ENCODE data around the gene WDR86.

The WDR86 gene

DNA sequence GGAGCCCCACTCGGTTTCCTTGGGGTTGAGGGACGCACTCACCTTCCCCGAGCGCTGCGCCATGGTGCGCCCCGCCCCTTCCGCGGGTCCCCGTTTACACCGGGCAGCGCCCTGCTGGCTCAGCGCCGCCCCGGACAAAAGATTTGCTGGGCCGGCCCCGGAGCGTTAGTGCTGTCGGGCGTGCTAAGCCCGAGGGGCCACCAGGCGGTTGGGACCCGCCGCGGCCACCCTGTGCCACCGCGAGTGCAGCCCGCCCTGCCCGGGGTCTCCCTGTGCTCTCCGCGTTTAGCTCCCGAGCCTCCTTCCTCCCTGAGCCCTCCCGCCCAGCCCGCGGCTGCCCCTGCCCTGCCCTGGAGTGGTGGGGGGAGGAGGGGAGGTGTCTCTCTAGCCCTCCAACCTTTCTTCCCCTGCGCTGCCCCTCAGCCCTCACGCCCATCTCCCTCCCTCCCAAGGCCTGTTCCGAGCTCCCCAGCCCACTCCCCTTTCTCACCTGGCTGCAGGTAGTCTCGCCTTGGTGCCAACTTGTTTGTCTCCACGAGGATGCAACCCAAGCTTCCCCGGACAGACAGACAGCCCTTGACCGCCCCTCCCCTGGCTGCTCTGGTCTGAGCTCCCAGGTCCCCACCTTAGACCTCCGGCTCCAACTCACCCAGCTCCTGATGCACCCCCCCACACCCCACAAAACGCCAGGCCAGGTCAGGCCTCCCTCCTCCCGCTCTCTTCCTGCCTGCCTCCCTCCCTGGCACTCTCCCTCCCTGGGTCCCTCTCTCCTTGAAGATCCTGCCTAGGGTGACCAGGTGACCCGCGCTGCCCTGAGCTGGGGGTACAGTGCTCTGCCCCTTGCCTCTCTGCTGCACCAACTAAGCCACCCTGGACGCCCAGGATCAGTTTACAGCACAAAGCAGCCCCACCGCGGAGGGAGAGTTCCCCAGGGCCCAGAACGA, 30.3 kb upstream of the WDR86 start, which contains the start of gene CRYGN:
TSS of gene CRYGN (minus strand) at position 287 of the 944 bp plus-strand sequence. CDS start at position 63, 224 bp downstream.
- no peak for DNase-seq (ENCODE audit: low read depth)

DNA sequence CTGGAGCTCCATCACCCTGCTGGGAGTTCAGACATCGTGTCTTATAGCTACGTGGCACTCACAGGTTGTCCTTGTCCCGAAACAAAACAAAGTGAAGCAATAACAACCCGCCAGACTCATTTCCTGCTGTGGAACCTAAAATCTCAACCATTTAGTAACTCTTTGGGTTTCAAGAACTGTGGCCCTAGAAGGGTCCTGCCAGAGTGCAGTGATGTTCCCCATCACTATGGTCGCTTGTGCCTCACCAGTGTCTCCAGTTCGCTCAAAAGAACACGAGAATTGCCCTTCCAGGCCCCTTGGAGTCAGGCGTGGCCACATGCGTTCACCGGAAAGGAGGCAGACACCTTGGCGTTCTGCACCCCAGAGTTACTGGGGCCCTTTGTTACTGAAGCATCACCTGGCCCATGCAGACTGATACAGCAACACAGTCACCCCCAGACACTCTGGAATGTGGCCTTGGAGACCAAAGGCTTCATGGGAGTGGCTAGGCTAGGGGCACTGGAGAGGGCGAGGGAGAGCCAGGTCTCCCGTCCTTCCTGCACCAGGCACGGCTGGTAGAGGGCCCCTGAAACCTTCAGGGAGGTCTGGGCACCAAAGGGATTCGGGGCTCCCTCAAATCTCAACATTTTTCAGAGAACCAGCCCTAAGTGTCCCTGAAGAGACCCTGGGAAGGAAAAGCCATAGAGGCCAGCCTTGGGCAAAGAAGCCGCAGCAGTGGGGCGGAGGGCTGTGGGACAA, 29.2 kb upstream of the WDR86 start:
- DNase-seq (ENCODE audit: low read depth) = no peak

DNA sequence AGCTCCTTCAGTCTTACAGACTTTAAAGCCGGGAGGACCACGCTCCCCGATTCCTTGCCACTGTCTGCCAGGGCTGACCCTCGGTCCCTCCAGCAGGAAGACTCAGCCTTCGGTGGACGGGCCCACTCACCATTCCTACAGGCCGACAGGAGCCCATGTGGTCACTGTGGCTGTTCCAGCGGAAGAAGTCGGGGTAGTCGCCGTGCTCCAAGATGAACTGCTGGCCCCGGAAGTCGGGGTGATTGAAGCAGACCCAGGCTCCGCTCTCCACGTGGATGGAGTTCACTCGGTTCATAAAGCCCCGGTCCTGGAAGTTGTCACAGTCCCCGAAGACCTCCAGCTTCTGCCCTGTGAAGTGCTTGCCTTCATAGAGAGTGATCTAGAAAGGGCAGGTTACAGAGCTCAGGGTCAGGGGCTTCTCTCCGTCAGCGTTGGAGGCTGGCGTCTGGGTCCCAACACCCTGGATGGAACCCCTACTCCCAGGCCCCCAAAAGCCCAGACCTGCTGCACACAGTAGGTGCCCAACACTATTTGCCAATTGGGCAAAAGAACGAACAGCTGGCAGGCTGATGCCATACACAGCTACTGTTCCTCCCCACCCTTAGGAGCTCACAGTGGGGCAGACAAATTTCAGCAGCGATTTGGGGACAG, 28.2 kb upstream of the WDR86 start:
- DNase-seq (ENCODE audit: low read depth) = no peak

DNA sequence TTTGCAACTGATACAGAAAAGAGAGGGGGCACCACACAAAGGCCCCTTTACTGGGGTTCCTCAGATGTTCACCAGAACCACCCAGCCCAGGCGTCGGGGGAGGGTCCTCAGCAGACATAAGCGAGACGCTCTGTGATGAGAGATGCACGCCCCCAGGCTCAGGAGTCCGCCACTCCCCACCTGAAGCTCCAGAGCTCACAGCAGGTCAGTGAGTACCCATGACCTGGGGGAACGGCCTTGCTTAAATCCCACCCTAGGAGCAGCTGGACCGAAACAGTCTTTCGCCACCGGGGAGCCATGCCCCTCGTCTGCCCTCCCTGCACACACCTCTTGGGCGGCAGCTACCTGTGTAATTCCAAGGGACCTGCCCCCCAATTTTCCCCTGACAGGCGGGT, 27.3 kb upstream of the WDR86 start:
- DNase-seq (ENCODE audit: low read depth) = no peak

DNA sequence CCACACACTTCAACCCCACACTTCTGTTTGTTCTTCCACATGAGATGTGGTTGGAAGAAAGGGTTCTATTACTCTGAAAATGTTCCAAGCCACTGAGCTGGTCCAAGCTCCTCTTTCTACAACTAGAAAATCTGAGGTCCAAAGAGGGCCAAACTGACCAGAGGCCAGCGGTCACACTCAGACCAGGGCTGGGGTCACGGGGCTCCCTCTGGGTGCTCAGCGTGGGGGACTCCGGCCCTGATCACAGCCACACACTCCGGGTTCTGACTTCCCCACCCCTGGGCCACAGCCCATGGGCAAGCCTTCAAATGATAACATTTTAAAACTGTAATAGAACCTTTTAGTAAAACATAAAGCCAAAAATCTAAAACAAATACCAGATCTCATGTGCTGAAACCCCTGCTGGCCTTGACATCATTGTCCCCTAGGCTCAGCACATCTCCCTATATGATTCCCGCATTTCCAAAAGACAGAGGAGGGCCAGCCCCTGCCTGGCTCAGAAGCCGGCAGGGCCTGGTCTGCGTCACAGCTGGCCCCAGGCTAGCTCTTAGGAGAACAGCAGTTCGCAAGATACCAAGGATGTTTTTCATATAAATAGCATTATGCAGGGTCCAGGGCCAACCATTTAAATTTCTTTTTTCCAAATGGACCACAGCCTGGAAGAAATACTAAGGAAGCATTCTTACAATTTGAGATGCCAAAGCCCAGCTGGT, 26.8 kb upstream of the WDR86 start:
- DNase-seq (ENCODE audit: low read depth) = no peak

DNA sequence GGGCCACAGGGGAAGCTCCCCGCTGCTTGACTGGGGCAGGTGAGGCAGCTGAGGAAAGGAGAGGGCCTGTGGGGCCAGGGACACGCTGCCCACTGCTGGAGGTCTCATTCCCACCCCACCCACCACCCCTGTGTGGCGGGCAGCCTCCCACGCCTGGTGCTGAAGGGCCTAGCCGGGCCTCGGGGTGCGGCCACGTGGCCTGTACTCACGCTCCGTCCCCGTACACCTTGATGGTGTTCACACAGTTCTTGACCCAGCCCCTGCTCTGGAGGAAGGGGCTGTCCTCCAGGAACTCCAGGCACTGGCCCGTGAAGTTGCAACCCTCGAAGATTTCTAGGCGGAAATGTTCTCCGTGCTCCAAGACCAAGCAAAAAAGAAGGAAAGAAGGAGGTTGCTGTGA, 26.1 kb upstream of the WDR86 start:
- no peak for DNase-seq (ENCODE audit: low read depth)

DNA sequence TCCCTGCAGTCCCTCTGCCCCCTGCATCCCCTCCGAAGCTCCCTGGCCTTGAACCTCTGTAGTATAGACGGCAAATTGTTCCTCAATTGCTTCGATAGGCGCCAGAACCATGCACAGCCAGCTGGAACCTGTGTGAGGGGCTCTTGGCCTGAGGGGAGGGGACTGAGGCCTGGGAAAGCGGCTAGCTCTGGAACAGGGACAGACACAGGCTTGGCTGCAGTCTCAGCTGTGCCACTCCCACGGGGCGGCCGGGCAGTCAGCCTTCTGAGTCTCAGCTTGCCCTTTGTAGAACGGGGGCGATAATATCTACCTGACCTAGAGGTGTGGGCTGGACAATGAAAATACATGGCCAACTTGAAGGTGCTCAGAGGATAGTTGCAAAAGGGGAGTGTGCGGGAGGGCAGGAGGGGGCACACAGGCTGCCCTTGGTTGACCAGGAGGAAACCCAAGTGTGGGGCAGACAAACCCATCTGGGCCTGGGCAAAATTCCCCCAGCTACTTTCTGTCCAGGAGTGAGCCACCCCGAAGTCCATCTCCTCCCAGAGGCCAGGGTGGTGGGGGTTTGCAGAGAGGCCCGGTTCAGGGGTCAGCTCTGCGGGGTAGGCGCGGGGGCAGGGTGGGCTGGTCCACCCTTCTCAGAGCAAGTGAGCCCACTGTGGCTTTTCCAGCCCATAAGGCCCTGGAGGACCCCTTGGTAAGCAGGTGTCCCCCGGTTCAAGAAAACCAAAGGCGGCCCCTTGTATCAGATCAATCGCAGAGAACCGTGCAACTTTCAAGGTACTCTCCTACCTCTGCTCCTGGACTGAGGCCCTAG, 25.5 kb upstream of the WDR86 start:
- DNase-seq (ENCODE audit: low read depth) = no peak

DNA sequence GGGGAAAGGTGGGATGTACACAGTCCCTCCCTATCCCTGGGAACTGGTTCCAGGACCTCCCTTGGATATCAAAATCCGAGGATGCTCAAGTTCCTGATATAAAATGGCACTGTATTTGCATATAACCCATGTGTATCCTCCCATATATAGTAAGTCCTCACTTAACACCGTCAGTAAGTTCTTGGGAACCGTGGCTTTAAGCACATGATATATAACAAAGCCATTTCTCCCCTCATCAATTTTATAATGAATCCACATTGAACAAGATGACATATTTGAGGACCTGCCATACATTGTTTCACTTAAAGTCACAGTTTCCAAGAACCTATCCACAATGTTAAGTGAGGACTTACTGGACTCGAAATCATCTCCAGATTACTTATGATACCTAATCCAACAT, 24.7 kb upstream of the WDR86 start:
- DNase-seq (ENCODE audit: low read depth) = no peak

DNA sequence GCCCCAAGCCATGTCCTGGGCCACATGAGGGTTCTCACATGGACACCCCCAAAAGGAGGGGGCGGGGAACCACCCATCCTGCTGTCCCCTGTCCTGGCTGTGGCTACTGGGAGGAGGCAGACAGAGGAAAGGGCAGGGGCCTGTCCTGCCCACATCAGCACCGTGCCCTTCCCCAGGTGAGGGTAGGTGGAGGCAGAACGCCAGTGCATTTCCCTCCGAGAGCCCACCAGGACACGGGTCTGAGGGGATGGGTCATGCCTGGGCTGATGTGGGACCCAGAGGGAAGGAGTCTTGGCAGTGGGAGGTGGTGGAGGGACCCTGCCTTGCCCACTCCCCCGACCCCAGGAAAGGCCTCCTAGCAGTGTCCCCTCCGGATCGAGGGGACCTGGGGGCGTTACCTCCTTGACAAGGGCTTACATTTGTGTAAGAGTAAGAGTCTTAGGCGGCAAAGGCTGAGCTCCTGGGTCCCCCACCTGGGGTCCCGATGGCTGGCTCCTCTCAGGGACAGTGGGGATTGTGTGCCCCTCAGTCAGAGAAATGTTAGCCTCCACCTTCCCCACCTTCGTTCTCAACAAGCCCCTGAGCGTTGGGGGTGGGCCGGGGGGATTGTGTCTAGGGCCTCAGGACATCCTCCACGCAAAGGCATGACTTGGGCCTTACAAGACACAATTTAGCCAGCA, 24.0 kb upstream of the WDR86 start:
- DNase-seq (ENCODE audit: low read depth) = no peak

DNA sequence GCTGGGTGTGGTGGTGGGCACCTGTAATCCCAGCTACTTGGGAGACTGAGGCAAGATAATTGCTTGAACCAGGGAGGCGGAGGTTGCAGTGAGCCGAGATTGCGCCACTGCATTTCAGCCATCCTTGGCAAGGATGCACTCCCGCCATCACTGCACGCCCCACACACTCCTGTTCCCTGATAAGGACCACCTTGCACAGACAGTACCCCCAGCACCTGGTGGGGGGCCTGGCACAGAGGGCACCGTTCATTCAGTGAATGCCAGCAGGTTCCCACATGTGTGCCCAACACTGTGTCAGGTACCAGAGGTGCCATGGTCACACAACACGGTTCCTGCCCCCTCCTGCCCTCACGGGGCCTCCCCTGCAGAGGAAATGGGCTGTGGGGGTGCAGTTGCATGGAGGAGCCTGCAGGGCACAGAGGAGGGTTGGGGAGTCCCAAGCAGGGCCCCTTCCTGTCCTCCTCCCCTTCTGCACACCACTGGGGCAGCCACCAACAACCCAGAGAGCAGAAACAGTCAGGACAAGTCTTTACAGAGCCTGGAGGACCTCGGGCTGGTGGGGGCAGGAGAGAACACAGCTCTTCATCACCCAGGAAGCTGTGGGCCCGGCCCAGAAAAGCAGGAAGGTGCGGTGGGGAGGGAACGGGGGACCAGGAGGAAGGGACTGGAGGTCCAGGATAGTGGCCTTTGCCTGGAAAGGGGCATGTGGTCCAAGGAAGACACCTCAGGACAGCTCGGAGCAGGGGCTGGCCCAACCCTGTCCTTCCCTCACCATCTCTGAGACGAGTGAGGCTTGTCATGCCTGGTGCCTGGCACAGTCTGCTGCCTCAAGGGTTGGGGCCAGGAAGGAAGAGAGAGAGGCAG, 23.1 kb upstream of the WDR86 start:
- no peak for DNase-seq (ENCODE audit: low read depth)

DNA sequence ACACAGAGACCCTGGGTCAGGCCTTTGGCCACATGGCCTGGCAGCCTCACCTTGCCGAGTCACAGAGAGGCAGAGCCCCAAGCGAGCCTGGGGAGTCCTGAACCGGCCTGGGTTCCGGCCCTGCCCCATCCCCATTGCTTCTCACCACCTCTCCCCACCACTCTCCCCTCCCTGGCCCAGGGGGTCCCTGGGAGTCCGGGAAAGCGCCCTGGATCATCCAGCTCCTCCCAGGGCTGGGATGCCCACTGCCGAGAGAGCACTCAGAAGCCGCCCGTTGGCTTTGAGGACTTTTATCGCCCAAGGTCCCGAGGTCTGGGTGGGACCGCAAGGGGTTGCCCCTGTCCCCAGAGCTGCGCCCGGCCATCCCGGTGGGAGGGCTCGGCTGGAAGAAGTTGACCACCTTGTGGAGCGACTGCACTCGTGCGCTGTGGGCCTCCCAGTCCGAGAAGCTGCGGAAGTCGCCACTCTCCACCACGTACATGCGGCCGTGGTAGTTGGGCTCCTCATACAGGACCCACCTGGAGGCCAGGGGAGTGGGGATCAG, 22.0 kb upstream of the WDR86 start:
- no peak for DNase-seq (ENCODE audit: low read depth)

DNA sequence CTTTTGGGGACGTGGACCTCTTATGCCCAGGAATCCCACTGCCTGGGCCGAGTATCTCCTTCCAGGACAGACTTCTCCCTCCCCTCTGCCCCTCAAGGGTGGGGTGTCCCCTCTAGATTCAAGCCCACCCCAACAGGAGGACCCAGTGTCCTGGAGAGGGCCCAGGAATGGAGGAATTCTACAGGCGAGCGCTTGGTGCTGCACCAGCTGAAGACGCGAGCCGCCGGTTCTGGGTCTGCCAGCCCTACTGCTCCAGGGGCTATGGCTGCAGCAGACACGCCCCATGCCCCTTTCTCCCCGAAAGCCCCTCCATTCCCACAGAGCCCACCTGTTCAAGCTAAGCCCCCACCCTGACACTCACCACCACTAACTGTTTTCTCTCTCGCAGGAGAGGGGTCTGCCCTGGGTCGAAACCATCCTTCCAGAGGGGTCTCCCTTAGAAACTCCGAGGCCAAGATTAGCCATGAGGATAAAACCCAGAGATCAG, 21.5 kb upstream of the WDR86 start:
- no peak for DNase-seq (ENCODE audit: low read depth)

DNA sequence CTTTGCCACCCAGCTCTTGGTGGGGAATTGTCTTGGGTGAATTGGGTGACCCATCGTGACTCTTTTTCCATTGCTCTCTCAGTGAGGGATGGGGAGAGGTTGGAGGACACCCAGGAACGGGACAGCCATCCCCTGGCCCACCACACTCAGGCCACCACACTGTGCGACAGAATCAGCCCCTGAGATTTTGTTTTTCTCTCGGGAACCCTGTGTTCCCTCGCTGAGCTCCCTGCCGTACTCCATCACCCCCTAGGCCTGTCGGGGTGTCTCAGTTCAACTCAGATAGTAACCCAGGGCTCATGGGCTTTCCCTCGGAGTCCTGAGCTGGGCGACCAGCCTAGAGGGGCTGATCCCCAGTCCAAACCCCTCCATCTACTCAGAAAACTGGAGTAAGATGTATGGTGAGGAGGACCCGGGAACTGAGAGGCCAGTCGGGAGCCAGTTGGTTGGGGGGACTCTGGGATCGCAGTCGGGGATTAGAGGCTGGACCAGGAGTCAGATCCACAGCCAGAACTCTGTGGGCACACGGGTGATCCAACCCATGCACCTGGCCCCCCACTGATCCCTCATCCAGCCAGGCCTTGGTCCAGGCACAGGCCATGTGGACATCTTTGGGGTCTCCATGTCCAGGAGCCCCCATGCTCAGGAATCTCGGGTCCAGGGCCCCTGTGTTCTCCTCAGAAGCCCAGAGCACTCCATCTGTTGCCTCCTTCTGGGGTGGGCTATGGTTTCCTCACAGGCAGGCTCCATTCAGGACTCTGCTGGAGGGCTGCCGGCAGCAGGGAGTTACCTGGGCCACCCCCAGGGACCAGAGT, 20.8 kb upstream of the WDR86 start:
- no peak for DNase-seq (ENCODE audit: low read depth)

DNA sequence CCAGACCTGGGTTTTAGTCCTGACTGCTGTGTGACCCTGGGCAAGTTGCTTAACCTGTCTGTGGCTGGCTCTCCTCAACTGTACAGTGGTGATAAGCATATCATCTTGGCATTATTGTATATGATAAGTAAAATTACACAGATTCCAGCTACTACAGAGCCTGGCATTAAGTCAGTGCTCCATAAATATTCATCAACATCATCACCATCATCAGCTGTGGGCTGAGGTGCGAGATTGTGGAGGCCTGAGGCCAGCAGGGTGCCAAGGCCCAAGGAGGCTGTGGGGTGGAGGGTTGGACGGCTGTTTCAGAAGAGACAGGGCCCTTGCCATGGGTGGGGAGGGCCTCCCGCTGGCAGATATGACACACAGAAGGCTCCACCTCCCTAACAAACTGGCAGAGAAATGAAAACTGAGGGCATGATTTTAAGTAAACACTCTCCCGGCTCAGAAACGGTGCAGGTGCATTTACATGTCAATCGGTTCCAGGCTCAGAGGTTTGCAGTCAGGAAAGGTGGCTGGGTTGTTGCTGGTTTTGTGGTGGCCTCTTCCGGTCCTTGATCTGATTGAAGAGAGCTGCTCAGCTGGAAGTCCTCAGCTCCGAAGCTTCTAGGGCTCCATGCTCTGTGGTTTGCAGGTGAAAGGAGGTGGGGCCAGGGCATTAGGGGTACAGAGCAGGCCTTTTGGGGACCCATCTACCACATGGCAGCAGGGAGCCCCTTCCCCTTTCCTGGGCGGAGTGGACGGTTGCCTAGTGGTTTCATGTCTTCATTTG, 19.9 kb upstream of the WDR86 start:
- DNase-seq (ENCODE audit: low read depth) = no peak

DNA sequence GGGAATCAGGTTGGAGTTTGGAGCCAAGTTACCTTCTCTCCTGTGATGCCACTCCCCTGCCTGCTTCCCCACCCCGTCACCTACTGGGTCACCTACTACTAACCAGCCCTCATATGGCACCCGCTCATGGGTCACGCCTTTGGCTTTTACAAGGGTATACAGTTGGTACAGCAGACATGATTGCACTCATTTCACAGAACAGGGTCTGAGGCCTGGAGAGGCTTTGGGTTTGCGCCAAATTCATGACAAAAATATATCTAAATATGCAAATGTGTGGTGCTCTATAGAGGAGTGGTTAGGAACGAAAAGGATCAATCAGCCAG, 19.4 kb upstream of the WDR86 start:
- no peak for DNase-seq (ENCODE audit: low read depth)

DNA sequence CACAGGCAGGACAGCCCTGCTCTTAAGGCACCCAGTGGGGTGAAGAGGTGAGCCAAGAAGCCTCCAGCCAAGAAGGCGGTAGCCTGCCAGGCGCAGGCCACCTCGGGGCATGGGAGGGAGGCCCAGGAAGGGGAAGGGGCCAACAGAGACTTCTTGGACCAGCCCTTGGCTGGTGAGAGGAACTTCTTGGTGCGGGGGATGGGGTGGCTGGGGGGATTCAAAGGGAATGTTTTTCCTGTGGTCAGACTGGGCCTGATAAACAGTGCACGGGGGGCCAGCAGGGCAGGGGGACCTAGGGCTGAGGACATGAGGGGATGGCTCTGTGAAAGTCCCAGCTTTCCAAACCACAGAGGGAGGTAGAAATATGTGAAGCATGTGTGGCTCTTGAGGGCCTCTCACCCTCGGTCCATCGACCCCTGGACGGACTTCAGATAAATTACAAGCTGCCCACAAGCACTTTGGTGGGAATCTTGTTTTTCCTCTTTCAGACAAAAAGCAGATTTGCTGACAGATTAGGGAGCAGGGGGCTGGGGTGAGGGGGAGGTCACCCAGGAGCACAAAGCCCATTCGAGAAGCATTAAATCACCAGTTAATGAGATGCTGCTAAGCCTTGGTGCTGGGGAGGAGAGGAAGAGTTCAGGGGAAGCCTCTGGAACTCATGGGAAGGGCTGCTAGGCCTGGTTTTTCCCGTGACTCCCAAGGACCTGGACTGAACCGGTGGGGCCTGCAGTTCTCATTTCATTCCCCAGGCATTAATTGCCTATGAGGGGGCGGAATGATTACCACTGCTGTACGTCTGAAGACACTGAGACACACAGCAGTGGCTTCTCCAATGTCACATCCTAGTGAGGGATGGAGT, 18.8 kb upstream of the WDR86 start:
- no peak for DNase-seq (ENCODE audit: low read depth)

Measured in ELR (cell line).